B cell (primary cell): ENCODE measurements around the gene ADCY2. TPM values are rescaled to one million over a fixed set of nuclear protein-coding genes. Genes with fewer than 3 reads are reported as not detected.

Experiments used
- ATAC-seq: fragments of 200-7000 bp; cut with Tn5 transposase; one replicate; pipeline ENCODE4 v1.10.0; 2021; ENCODE audit warnings: low read depth, mild to moderate bottlenecking, moderate number of reproducible peaks, moderate library complexity
- CTCF ChIA-PET: fragments of 350-600 bp; sonication (Branson Sonifier 250); formaldehyde crosslinking; loops from one replicate; lab custom pipeline; 2021; ENCODE audit warnings: antibody characterized with exemption, inconsistent platforms; lab: Charles Lee
- POLR2A ChIA-PET: fragments of 350-600 bp; sonication (Branson Sonifier 250); formaldehyde crosslinking; loops from one replicate; lab custom pipeline; 2021; ENCODE audit warnings: antibody characterized with exemption; lab: Charles Lee
- DNase-seq: peaks from one replicate; pipeline ENCODE4 v3.0.0; 2013
- H2AFZ ChIP-seq: 2 replicates; pipeline ENCODE4 v1.6.1; 2012; ENCODE audit warnings: mild to moderate bottlenecking, low read depth, low read length; ENCODE audit not compliant: insufficient read depth, poor library complexity, severe bottlenecking
- H3K27ac ChIP-seq, 2 donors: 1 replicate in 1 of 2; 2 replicates in 1 of 2; pipeline ENCODE4 v1.5.1; 2012 to 2013; ENCODE audit warnings: low read length in 2 of 2, mild to moderate bottlenecking in 2 of 2, moderate library complexity in 1 of 2
- H3K27me3 ChIP-seq, 4 experiments: fragments of 200-600 bp in 1 of 4; sonication (generic) in 1 of 4; replicated peaks in 1 of 4; 1 replicate in 2 of 4; 2 replicates in 2 of 4; pipeline versions ENCODE4 v1.6.1 to v1.7.0; 2013 to 2016; ENCODE audit warnings: low read length in 3 of 4, mild to moderate bottlenecking in 2 of 4, mixed read lengths in 1 of 4, moderate library complexity in 1 of 4; ENCODE audit not compliant: insufficient read depth in 4 of 4, control insufficient read depth in 3 of 4; ENCODE audit errors: control extremely low read depth in 1 of 4
- H3K36me3 ChIP-seq, 2 experiments: replicated peaks in 1 of 2; 1 replicate in 1 of 2; 2 replicates in 1 of 2; pipeline versions ENCODE4 v1.6.1 to v1.7.1; 2013; ENCODE audit warnings: low read length in 1 of 2; ENCODE audit not compliant: insufficient read depth in 2 of 2, control insufficient read depth in 1 of 2; ENCODE audit errors: control extremely low read depth in 1 of 2, extremely low read depth in 1 of 2
- H3K4me1 ChIP-seq, 2 donors: fragments of 200-600 bp in 1 of 2; sonication (generic) in 1 of 2; 1 replicate in 1 of 2; 2 replicates in 1 of 2; pipeline versions ENCODE4 v1.5.1 to v1.6.1; 2013 to 2017; ENCODE audit warnings: low read length in 2 of 2; ENCODE audit not compliant: control insufficient read depth in 2 of 2, insufficient read depth in 2 of 2
- H3K4me2 ChIP-seq: replicated peaks from 2 replicates; pipeline ENCODE3; 2012; ENCODE audit warnings: mild to moderate bottlenecking, low read depth, low read length; ENCODE audit not compliant: poor library complexity, severe bottlenecking
- H3K4me3 ChIP-seq, 5 experiments: fragments of 200-600 bp in 1 of 5; sonication (generic) in 1 of 5; 1 replicate in 3 of 5; 2 replicates in 2 of 5; pipeline versions ENCODE4 v1.5.1 to v1.7.0; 2011 to 2016; ENCODE audit warnings: low read length in 4 of 5, mild to moderate bottlenecking in 4 of 5, low read depth in 2 of 5, control low read depth in 1 of 5, moderate library complexity in 1 of 5; ENCODE audit not compliant: insufficient read depth in 1 of 5; ENCODE audit errors: control extremely low read depth in 1 of 5, extremely low read depth in 1 of 5
- H3K79me2 ChIP-seq: fragments of 200-600 bp; sonication (generic); one replicate; pipeline ENCODE4 v1.6.0; 2016; ENCODE audit warnings: low read length; ENCODE audit not compliant: control insufficient read depth, insufficient read depth
- H3K9ac ChIP-seq: fragments of 200-600 bp; sonication (generic); 2 replicates; pipeline ENCODE4 v1.6.1; 2017; ENCODE audit warnings: mild to moderate bottlenecking, low read length, moderate library complexity
- H3K9me3 ChIP-seq, 3 donors: one replicate each; pipeline versions ENCODE4 v1.6.1 to v1.7.1; 2013; ENCODE audit warnings: low read length in 2 of 3; ENCODE audit not compliant: control insufficient read depth in 2 of 3, insufficient read depth in 1 of 3; ENCODE audit errors: control extremely low read depth in 1 of 3
- H4K20me1 ChIP-seq: 2 replicates; pipeline ENCODE4 v1.6.0; 2012; ENCODE audit warnings: mild to moderate bottlenecking, low read length; ENCODE audit not compliant: insufficient read depth, control insufficient read depth, poor library complexity, severe bottlenecking
- H3K27ac Mint-ChIP-seq: one replicate; pipeline ENCODE4 v1.8.0; 2021; ENCODE audit warnings: mixed read lengths
- H3K27me3 Mint-ChIP-seq: one replicate; pipeline ENCODE4 v1.8.0; 2021; ENCODE audit warnings: mixed read lengths
- H3K4me1 Mint-ChIP-seq: one replicate; pipeline ENCODE4 v1.8.0; 2021; ENCODE audit warnings: mixed read lengths
- H3K4me3 Mint-ChIP-seq: one replicate; pipeline ENCODE4 v1.8.0; 2021; ENCODE audit warnings: mixed read lengths
- H3K9me3 Mint-ChIP-seq: one replicate; pipeline ENCODE4 v1.8.0; 2022; ENCODE audit warnings: mixed read lengths; ENCODE audit not compliant: insufficient read depth
- EZH2 ChIP-seq: IDR thresholded peaks from 2 replicates; pipeline ENCODE4 v1.6.1; 2012; ENCODE audit warnings: borderline replicate concordance, low read depth, mild to moderate bottlenecking, moderate library complexity, low read length; ENCODE audit not compliant: insufficient read depth, poor library complexity, severe bottlenecking
- WGBS: methylation state at CpG from one replicate; pipeline ENCODE4 v1.1.5; 2013; ENCODE audit warnings: missing lambda C conversion rate; ENCODE audit not compliant: insufficient coverage; 5-methylcytosine and 5-hydroxymethylcytosine counted together
- intact Hi-C: fragments of 100-400 bp; cut with micrococcal nuclease; formaldehyde crosslinking; loops from one replicate; pipeline ENCODE4 v1.10.0; 2022
- polyA plus RNA-seq: library from polyadenylated mRNA; depleted of rRNA; stranded (reverse); fragments of >200 nt; gene quantifications from 2 replicates; pipeline ENCODE4 v1.2.3, GENCODE V29; 2012
- total RNA-seq, 2 donors: library from RNA; stranded (reverse); fragments of 120-200 nt in 1 of 2; gene quantifications; 1 replicate in 1 of 2; 2 replicates in 1 of 2; pipeline versions ENCODE4 v1.2.3 to v1.2.4, GENCODE V29; 2013 to 2022
- TF ChIP-seq, protein P1 (sequence below): fragments of 200-600 bp; IDR thresholded peaks from one replicate; pipeline ENCODE4 v1.8.0; 2022; ENCODE audit warnings: antibody characterized with exemption, mild to moderate bottlenecking

Gene ADCY2
- total and polyA plus RNA-seq, 2 donors (not counting 1 experiment from before 2014, with no cell fraction given), result not detected

GRCh38 chr5:7827610-7828009 lies 431.7 kb downstream of the ADCY2 start:
- Mint-ChIP-seq H3K9me3 (no peaks in the 10 kb centered on the region), H3K27ac (no peak overlapping the region), H3K4me3 (no peak overlapping the region), H3K4me1 (no peaks in the 10 kb centered on the region), H3K27me3 (peaks cover 22% of the 10 kb centered on the region)
- Histone ChIP-seq H3K4me2 (no peak overlapping the region), H3K9me3 (no peaks in the 10 kb centered on the region), H3K27ac (no peak overlapping the region), H2AFZ (no peak overlapping the region), H3K4me1 (no peaks in the 10 kb centered on the region), H3K4me3 (no peak overlapping the region), H3K36me3 (no peaks in the 10 kb centered on the region), H3K79me2 (no peaks in the 10 kb centered on the region), H3K27me3 (no peaks in the 10 kb centered on the region), H3K9ac (no peak overlapping the region), H4K20me1 (no peaks in the 10 kb centered on the region)
- CTCF ChIA-PET, result no interaction called here
- intact Hi-C loops, result no loop called here
- POLR2A ChIA-PET, result no interaction called here
- no peak for DNase-seq
- whole genome bisulfite sequencing, result 84% methylated on average over 5 of the region's 6 CpGs
- TF ChIP-seq, protein P1, sequence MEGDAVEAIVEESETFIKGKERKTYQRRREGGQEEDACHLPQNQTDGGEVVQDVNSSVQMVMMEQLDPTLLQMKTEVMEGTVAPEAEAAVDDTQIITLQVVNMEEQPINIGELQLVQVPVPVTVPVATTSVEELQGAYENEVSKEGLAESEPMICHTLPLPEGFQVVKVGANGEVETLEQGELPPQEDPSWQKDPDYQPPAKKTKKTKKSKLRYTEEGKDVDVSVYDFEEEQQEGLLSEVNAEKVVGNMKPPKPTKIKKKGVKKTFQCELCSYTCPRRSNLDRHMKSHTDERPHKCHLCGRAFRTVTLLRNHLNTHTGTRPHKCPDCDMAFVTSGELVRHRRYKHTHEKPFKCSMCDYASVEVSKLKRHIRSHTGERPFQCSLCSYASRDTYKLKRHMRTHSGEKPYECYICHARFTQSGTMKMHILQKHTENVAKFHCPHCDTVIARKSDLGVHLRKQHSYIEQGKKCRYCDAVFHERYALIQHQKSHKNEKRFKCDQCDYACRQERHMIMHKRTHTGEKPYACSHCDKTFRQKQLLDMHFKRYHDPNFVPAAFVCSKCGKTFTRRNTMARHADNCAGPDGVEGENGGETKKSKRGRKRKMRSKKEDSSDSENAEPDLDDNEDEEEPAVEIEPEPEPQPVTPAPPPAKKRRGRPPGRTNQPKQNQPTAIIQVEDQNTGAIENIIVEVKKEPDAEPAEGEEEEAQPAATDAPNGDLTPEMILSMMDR, result no peak
- TF ChIP-seq EZH2, result no peak
- ATAC-seq, result no peak

DNA sequence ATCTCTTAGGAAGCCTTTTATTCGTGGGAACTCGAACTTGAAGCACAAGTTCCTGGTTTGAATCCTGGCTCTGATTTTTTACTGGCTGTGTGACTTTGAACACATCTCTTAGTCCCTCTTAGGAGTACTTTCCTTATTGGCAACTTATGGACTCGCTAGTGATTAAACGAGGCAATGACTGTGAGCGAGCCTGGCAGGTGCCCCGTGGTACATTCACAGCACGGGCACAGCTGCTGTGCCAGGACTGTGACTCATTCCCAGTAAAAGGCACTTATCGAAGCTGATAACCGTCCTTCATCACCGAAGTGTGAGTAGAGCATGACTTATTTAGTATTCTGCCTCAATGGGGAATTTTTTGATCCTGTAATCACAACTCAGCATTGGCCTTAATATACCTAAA lies 432.3 kb downstream of the ADCY2 start:
- no peaks in the 10 kb centered on the region for H3K9me3 Mint-ChIP-seq
- no peak overlapping the region for H3K27ac Mint-ChIP-seq
- Histone ChIP-seq H3K4me1 (no peaks in the 10 kb centered on the region), H3K4me3 (no peak overlapping the region), H3K9me3 (no peaks in the 10 kb centered on the region), H3K27ac (no peak overlapping the region), H3K79me2 (no peaks in the 10 kb centered on the region), H3K4me2 (no peak overlapping the region), H3K27me3 (no peaks in the 10 kb centered on the region), H4K20me1 (no peaks in the 10 kb centered on the region), H2AFZ (no peak overlapping the region), H3K9ac (no peak overlapping the region), H3K36me3 (no peaks in the 10 kb centered on the region)
- POLR2A ChIA-PET, result no interaction called here
- H3K4me3 Mint-ChIP-seq, result no peak overlapping the region
- WGBS, result 84% methylated on average over 6 of the region's 10 CpGs
- no peaks in the 10 kb centered on the region for H3K4me1 Mint-ChIP-seq
- ATAC-seq, result no peak
- peaks cover 15% of the 10 kb centered on the region for H3K27me3 Mint-ChIP-seq
- intact Hi-C loops, result no loop called here
- no peak for DNase-seq
- TF ChIP-seq EZH2, result no peak
- TF ChIP-seq, protein P1, result no peak
- CTCF ChIA-PET, result no interaction called here
